NT2/D1 (cell line): ENCODE results near the gene PEX16.

Experiments
- SUZ12 ChIP-seq: IDR thresholded peaks from 2 replicates; pipeline ENCODE4 v1.6.1; 2011; ENCODE audit not compliant: insufficient read length, insufficient read depth; ENCODE audit errors: extremely low read depth
- YY1 ChIP-seq: IDR thresholded peaks from 2 replicates; pipeline ENCODE4 v1.6.1; 2011; ENCODE audit not compliant: insufficient read length, insufficient read depth
- ZNF274 ChIP-seq: IDR thresholded peaks from 2 replicates; pipeline ENCODE4 v1.6.1; 2011; ENCODE audit warnings: mild to moderate bottlenecking, low read depth, low read length

DNA sequence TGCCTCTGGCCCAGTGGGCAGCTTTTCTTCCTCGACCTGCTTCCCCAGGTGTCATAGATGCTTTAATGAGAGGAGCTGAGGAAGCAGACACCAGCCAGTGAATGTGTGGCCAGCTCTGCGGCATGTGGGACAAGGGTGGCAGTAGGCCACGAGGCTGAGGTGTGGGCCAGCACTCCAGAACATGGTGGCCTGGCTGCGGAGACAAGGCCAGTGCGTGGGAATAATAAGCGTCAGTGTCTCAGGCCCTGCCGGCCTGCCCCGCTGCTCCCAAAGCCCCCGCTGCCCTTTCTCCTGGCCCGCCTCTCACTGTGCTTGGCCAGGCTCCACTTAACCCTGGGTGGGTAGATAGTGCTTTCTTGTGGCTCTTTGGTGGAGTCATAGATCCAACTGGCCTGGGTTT is 30.1 kb downstream of the PEX16 start:
- no peak for TF ChIP-seq YY1
- TF ChIP-seq ZNF274: no peak
- no peak for TF ChIP-seq SUZ12
